LNCAP (cell line): ENCODE results near the gene BMAL1.

Experiments
- CTCF ChIP-seq: fragments of 450-650 bp; IDR thresholded peaks from 2 replicates; pipeline ENCODE4 v1.5.1; 2017; ENCODE audit warnings: mild to moderate bottlenecking

The BMAL1 gene

DNA sequence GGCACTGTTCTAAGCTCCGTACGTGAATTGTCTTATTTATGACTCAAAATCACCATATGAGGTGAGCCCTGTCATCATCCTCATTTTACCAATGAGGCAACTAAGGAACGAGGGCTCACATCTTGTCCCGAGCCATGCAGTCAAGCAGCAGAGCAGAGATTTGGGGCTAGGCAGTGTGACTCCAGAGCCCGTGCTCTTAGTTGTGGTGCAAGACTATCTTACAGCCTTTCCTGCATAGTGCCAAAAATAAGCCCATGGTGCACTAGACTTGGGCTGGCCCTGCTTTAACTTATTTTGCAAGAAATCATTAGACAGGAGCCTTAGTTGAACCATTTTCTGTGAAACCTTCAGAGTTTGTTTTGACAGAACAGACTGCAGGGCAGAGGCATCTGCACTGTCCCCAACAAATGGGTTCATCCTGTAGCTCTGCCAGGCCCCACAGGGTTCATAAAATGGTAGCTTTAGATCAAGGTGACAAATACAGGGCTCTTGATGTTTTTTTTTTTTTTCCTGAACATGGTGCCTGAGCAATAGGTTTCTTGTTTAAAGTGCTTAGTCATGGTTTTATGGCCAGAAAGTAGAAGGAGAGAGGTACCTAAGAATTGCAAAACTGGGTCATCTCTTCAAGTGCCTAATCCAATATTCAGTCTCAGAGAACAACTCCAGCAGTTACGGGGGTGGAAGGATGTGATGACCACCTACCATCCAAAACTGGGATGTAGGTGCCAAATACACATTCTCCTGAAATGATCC is 56.6 kb downstream of the BMAL1 start:
- TF ChIP-seq CTCF: no peak

GRCh38 chr11:13335319-13335718 is 57.7 kb downstream of the BMAL1 start:
- TF ChIP-seq CTCF: peak; percentile 87

GRCh38 chr11:13336246-13336878 is 58.8 kb downstream of the BMAL1 start:
- TF ChIP-seq CTCF: no peak

DNA sequence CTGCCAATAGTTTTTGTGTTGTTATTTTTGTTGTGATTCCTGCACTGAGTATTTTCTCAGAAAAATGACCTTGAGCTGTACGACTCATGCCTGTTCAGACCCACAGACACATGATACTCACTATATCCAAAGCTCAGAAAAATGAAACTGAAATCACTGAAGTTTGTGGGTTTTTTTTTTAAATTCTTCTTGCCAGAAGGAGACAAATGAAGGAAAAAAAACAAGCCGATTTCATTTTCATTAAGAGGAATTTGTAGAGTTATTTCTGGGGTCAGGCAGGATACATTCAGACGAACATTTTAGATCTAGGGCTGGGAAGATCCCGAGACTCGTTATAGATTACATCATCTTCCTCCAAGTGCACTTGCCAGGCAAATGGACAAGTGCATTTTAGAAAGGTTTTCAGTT is 60.4 kb downstream of the BMAL1 start:
- TF ChIP-seq CTCF: no peak

GRCh38 chr11:13338427-13339069 is 61.0 kb downstream of the BMAL1 start:
- no peak for TF ChIP-seq CTCF

- no peak for TF ChIP-seq CTCF
These were observed 61.9 kb downstream of the BMAL1 start for GRCh38 chr11:13339195-13340153.

DNA sequence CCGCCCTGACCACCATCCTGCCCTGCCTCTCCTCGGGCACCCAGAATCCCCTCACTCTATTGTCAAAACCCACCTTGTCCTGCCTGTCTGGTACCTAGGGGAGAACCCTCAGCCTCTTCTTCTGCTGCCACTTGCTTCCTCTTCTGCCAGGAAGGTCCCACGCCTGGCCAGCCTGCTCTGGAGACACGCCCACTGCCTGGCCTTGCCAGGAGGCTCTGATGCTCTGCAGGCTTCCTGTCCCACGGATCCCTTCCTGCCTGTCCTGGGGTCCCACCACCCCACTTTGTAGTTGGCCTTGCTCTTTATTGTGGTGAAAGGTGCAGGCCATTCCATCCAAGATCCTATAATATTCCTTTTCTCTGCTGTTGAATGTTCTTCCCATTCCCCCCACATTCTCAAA is 63.4 kb downstream of the BMAL1 start:
- no peak for TF ChIP-seq CTCF
